ENCODE measurements around the gene ZSCAN18.
A peak's percentile ranks its signal among the peaks of the same experiment; 100 is the strongest.
"Not testable (repeated sequence)": the region's sequence is repeated elsewhere in the genome, so short reads cannot be mapped to it uniquely, and the experiment has no call there.

ZSCAN18 gene, protein sequence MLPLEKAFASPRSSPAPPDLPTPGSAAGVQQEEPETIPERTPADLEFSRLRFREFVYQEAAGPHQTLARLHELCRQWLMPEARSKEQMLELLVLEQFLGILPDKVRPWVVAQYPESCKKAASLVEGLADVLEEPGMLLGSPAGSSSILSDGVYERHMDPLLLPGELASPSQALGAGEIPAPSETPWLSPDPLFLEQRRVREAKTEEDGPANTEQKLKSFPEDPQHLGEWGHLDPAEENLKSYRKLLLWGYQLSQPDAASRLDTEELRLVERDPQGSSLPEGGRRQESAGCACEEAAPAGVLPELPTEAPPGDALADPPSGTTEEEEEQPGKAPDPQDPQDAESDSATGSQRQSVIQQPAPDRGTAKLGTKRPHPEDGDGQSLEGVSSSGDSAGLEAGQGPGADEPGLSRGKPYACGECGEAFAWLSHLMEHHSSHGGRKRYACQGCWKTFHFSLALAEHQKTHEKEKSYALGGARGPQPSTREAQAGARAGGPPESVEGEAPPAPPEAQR

DNA sequence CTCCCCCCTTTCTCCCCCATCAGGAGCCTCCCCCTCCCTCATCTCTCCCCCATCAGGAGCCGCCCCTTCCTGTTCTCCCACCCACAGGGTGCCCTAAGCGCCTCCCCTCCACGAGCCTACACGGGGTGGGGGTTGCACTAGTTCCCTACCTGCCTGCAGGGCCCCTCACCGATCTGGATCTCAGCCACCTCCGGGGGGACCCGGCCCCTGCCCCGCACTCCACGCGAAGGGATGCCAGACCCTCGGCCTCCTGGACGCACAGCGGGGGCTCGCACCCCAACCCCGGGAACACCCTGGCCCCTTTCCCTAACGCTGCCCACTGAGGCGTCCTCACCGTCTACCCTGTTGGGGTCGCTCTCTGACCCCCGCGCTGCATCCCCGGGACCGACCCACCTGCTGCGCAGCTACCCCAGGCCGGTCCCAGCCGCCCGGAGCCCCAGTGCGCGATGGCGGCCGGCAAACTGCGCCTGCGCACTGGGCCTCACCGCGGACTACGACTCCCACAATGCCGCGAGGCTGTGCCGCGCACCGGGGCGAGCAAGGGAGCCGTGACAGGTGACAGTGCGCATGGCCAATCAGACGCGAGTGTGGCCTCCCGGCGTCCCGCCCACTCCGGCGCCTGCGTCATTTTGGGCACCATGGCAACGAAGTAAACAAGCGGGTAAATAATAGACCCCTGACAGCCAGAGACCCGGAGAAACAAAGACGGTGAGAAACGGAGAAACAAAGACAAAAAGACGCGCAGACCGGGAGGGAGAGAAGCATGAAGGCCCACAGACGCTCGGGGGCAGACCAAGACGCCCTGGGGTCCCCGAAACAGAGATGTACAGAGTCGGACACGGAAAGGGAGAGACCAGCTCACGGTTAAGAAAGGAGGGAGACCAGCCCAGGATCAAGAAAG, at the start of gene ZSCAN18:
Gene ZSCAN18, minus strand, starts transcription at position 451 of the 901 bp plus-strand sequence. CDS start 7,964 bp downstream, outside the sequence.
- DNase-seq (ENCODE audit: low spot score): peak; percentile 97

GRCh38 chr19:58147475-58147874, 49.4 kb upstream of the ZSCAN18 start:
- not testable (repeated sequence) for DNase-seq (ENCODE audit: low spot score)

DNA sequence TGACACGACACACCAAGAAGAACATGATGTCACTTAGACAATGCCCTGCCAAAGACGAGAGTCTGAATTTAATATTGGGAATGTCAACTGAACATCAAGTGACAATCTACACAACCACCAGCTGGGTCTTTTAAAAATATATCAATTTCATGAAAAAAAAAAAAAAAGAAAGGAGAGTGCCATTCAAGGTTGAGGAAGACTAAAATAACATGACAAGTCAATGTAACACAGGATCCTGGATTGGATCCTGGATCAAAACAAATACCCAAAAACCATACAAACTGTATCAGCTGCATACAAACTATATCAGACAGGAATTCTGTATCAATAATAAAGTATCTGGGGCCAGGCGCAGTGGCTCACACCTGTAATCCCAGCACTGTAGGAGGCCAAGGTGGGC, 47.8 kb upstream of the ZSCAN18 start:
- no peak for DNase-seq (ENCODE audit: low spot score)

DNA sequence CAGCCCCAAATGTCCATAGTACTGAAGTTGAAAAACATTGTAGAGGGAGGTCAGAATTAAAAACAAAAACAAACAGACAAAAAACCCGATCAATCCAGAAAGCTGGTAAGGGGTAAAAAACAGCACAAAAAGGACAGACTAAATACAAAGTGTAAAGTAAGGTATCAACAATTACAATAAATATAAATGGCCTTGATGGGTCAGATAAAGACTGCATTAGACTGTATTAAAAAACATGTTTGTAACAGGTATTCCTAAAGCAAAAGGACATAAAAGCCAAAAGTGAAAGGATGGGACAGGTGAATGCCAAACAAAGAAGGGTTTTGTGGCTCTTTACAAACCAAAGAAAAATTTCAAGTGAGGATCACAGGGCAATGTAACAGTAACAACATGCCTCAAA, 36.2 kb upstream of the ZSCAN18 start:
- no peak for DNase-seq (ENCODE audit: low spot score)

DNA sequence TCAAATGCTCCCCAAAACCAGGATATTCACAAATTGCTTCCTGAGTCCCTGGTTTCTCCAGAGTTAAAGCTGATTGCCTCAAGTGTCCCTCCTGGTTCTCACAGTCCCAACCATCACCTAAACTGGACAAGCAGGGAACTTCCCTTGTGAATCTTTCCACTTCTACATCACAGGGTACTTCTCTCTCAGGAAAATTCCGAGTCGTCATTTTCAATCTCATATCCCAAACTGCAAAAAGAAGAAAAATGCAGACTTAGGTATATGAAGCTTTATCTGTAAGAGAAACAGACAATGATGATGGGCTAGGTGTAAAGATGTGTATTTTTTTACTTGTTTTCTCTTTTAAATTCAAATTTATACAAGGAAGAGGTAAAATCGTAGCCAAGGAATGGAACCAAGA, 31.3 kb upstream of the ZSCAN18 start:
- no peak for DNase-seq (ENCODE audit: low spot score)

- DNase-seq (ENCODE audit: low spot score): no peak
Measured at GRCh38 chr19:58128041-58128685, 30.1 kb upstream of the ZSCAN18 start.

- DNase-seq (ENCODE audit: low spot score): no peak
Measured at GRCh38 chr19:58123354-58123753, 25.3 kb upstream of the ZSCAN18 start.

DNA sequence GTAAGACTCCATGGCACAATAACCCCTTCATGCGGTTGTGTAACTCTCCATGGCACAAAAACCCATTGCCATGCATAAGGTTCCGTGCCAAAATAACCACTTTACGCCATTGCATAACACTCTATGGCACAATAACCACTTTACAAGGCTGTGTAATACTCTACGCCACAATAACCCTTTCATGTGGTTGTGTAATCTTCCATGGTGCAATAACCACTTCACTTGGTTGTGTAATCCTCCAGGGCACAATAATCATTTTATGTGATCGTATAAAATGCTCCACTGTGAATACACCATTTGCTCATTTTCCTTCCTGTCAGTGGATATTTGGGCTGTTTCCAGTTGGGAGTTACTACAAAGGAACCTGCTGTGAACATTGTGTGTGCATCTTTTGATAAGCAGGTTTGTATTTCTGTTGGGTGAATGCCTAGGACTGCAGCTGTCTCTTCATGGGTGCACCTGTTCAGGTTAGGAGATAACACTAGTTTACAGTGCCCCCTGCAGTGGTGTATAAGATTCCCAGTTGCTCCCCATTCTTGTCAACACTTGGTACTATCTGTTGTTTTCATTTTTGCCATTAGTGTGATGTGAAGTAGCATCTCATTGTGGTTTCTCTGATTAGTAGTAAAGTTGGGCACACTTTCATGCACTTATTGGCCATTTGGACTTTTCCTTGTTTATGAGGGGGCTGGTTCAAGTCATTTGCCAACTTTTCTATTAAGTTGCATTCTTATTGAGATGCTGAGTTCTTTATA, 21.1 kb upstream of the ZSCAN18 start:
- DNase-seq (ENCODE audit: low spot score): no peak

DNA sequence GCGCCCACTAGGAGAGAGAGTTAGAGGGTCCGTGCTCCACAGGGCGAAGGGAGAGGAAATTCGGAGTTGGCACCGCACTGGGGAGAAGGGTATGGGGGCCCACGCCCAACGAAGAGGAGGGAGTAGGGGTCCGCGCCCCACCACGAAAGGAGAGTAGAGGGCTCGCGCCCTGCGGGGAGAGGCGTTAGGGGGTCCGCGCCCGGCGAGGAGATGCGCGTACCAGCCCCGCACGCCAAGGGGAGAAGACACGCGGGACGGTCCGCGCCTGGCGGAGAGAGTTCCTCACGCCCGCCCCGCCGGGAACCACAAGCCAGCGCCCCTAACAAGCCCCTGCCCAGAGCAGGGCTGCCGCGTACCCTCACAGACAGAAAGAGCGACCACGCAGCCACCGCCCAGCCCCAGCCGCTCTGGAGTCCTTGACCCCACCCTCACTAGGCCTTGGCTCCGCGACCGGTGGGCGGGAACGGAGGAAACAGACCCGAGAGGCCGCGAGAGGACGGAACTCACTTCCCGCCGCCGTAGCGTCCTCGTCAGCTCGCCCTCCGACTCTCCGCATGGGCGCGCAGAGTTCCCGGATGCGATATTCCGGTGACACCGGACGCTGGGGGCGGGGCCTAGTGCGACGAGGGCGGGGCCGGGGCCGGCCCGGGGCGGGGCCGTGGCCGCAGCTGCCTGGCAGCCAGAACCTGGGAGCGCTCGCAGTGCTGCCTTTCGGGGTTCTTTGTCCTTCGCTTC, 20.0 kb upstream of the ZSCAN18 start:
- no peak for DNase-seq (ENCODE audit: low spot score)

DNA sequence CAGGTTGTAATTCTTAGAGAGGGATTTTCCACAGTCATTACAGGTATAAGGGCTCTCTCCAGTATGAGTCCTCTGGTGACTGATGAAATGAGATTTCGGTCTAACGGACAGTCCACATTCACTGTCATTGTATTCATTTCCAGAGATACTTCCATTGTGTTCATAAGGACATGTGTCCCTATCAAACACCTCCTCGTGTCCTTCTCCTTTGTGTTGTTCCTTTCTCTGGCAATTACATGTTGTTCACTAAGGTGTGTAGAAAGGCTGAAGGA, 10.5 kb upstream of the ZSCAN18 start:
- DNase-seq (ENCODE audit: low spot score): no peak

DNA sequence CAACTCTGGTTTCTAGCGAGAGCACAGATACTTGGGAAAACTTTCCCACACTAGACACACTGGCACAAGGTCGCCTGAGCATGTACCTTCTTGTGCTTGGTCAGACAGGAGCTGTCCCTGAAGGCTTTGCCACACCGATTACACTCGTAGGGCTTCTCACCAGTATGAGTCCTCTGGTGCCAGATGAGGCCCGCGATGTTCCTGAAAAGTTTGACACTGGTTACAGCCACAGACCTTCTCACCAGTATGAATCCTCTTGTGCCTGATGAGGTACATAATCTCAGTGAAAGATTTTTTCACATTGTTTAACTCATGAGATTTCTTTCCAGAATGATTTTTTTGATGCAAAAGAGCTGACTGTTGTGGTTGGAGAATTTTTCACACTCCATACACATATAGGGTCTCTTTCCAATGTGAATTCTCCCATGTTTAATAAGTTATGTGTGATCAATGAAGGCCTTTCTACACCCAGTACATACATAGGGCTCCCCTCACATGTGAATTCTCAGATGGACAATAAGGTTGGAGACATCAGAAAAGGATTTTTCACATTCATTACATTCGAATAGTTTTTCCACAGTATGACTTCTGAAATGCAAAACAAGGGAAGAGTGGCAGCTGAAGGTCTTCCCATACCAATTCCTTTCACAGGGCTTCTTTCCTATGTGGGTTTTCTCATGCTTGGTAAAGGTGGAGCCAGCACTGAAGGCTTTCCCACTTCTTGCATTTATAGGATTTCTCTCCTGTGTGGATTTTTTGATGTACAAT, 9.9 kb upstream of the ZSCAN18 start:
- no peak for DNase-seq (ENCODE audit: low spot score)

DNA sequence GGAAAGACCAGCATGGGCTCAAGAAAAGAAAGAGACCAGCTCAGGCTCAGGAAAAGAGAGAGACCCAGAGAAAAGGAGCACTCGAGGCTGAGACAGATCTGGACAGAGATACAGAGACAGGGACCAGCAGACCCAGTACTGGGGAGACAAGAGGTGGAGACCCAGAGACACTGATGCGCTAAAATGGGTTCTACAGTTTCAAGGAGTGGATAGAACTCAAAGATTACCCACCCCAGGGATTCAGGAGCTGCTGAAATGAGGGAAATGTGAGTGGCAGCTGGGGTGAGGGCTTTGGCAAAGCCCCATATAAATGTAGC, 609 bp upstream of the ZSCAN18 start:
- DNase-seq (ENCODE audit: low spot score): no peak

DNA sequence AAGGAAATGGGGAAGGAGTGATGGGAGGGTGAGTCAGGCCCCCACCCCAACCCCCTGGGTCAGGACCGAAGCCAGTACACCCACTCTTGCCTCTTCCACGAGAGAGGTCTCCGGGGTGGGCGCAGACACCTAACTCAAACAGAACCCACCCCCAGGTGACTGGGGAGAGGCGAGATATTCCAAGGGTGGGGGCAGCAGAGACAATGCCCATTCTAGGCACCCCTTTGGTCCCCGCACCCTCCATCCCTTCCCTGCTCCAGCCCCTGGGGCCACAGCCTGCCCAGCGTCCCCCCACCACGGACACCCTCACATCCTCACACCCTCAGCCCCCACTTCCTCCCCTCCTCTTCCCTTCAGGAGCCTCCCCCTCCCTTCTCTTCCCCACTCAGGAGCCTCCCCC, 682 bp downstream of the ZSCAN18 start:
- DNase-seq (ENCODE audit: low spot score): no peak

DNA sequence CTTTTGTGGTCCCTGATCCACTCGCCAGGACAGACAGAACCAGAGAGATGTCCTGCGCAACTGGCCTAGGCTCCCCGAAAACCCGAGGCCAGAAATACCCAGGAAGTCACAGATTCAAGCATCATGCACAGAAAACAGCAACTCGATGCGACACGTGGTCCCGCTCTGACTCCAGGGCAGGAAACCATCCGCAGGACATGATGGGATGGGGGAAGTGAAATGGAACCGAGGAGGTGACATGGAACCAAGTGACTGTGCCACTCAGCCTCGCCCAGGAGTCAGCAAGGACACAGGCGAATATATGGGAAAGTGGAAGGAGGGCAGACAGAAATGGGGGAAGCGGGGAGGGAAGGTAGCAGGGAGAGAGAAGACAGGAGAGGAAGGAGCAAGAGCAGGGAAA, 1.1 kb downstream of the ZSCAN18 start:
- DNase-seq (ENCODE audit: low spot score): no peak

DNA sequence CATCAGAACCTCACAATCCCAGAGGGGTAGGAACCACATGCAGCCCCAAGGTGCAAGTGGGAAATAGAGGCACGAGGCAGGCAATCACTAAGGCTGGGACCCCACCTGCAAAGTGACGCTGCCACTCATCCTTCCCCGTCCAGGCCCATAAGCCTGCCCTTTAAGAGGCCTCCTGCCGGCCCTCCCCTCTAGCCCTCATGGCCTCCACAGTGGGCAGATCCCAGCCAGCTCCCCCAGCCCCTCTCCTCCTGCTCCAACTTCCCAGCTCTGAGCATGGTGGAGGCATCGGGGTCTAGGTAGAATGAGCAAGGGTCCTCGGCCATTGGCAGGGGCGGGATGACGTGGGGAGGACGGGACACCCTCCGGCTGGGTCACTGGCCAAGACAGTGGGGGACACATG, 2.7 kb downstream of the ZSCAN18 start:
- DNase-seq (ENCODE audit: low spot score): no peak

DNA sequence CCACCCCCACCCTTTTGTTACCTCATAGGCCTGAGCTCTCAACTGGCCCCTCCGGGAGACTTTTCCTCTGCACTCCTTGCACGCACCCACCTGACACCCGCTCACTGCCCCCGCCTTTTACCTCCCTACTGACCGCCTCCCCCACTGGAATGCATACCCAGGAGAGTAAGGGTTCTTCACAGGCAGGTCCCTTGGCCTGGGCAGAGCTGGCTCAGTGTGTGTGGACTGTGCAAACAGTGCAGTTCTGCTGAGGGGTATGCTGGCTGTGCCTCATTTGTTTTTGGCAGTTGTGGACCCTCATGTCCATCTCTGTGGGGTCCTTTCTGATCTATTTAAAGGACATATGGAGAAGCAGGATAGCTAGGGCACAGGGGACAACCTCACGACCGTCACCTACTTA, 5.0 kb downstream of the ZSCAN18 start:
- no peak for DNase-seq (ENCODE audit: low spot score)

DNA sequence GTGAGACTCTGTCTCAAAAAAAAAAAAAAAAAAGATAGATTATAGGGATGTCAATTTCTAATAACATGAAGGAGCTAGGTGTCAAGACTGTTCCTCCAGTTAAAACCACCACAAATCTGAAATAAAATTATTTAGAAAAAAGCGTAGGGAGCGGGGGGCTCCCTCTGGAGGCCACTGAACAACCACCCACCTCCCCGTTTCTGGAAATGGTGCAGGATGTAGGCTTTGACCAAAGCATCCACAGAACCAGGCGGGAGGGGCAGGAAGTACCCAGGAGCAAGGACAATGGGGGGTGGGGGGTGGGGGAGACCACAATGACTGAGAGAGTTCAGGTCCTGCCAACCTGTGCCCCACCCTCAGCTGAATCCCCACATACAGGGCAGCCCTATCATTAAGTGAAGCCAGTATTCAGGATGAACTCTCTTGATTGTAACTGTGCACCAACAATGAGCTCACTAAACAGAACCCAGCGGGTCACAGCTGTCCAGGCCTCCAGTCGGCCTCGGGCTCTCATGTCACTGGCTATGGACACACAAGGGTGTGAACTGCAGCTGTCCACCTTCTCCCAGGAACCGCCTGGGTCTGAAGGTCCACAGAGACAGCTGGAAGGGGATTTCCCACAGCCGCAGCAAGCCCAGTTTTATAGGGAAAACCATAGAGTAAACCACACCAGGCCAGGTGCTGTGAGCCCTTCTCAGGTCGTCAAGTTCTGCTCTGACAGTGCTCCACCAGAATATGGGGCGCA, 6.6 kb downstream of the ZSCAN18 start:
- no peak for DNase-seq (ENCODE audit: low spot score)

DNA sequence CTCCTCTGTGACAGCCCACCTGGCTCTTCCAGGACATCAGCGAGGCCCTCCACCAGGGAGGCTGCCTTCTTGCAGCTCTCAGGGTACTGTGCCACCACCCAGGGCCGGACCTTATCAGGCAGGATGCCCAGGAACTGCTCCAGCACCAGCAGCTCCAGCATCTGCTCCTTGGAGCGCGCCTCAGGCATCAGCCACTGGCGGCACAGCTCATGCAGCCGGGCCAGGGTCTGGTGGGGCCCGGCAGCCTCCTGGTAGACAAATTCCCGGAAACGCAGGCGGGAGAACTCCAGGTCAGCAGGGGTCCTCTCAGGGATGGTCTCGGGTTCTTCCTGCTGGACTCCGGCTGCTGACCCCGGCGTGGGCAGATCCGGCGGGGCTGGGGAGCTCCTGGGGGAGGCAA, 8.2 kb downstream of the ZSCAN18 start:
- no peak for DNase-seq (ENCODE audit: low spot score)

DNA sequence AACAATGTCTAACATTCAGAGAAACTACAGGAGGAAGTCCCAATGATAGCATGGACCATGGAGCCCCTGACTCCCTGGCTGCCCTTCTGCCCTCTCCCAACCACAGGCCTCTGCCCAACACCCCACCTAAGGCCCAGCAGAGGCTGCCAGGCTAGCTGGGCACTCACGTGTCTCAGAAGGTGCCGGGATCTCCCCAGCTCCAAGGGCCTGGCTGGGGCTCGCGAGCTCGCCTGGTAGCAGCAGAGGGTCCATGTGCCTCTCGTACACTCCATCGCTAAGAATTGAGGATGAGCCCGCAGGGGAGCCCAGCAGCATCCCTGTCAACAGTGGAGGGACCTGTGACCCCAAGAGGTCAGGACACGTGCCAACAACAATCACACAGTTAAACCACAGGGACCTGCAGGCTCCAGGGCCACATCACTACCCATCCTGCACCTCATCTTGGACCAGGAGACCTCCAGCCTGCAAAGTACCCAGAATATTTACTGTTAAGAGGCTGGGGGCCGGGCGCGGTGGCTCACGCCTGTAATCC, 9.4 kb downstream of the ZSCAN18 start:
- no peak for DNase-seq (ENCODE audit: low spot score)
